ENCODE results near the gene SLC15A1. TPM values are rescaled to one million over a fixed set of nuclear protein-coding genes. Genes with fewer than 3 reads are reported as not detected.

Gene SLC15A1
- polyA plus RNA-seq, 1 donor from 2014 or later, result not detected

GRCh38 chr13:98791611-98792010, 39.1 kb upstream of the SLC15A1 start:
- no peaks in the 10 kb centered on the region for H3K36me3 ChIP-seq (ENCODE audit: insufficient read depth, low read length)
- H3K79me2 ChIP-seq (replicated peaks; ENCODE audit: insufficient read depth, low read length), result no peaks in the 10 kb centered on the region
- H4K20me1 ChIP-seq (ENCODE audit: insufficient read depth), result no peaks in the 10 kb centered on the region
- H3K27me3 ChIP-seq (ENCODE audit: insufficient read depth, low read depth, low read length), result no peaks in the 10 kb centered on the region
- H3K9me2 ChIP-seq (ENCODE audit: insufficient read depth, low read length), result no peaks in the 10 kb centered on the region
- H3K9ac ChIP-seq (ENCODE audit: low read length), result no peak overlapping the region
- no peak overlapping the region for H2AFZ ChIP-seq (ENCODE audit: low read depth, low read length)
- H3K4me3 ChIP-seq (ENCODE audit: low read length), result no peak overlapping the region
- no peak for TF ChIP-seq SMC3 (conservative IDR thresholded peaks at IDR 0.05; ENCODE audit: poor library complexity)
- no peak for TF ChIP-seq EZH2 (IDR thresholded peaks at IDR 0.05; ENCODE audit: borderline replicate concordance, insufficient read depth, low read length, poor library complexity, severe bottlenecking)
- no peak for TF ChIP-seq CTCF (IDR thresholded peaks at IDR 0.05; ENCODE audit: poor library complexity, severe bottlenecking)
- TF ChIP-seq EP300 (conservative IDR thresholded peaks at IDR 0.05; ENCODE audit: poor library complexity, severe bottlenecking), result no peak
- TF ChIP-seq POLR2AphosphoS5 (IDR thresholded peaks at IDR 0.05), result no peak
- no peak for TF ChIP-seq MXI1 (conservative IDR thresholded peaks at IDR 0.05; ENCODE audit: poor library complexity, severe bottlenecking)
- no peak for TF ChIP-seq TAF1 (IDR thresholded peaks at IDR 0.05; ENCODE audit: low read depth)
- no peak for TF ChIP-seq RAD21 (conservative IDR thresholded peaks at IDR 0.05)
- TF ChIP-seq REST (IDR thresholded peaks at IDR 0.05; ENCODE audit: borderline replicate concordance), result no peak
- H3K4me2 ChIP-seq (ENCODE audit: low read length), result no peak overlapping the region
- H3K9me3 ChIP-seq (ENCODE audit: low read length), result no peaks in the 10 kb centered on the region
- H3K27ac ChIP-seq (ENCODE audit: low read length), result no peak overlapping the region
- H3F3A ChIP-seq (ENCODE audit: insufficient read depth, low read length, poor library complexity, severe bottlenecking), result no peaks in the 10 kb centered on the region

GRCh38 chr13:98787996-98788395, 35.5 kb upstream of the SLC15A1 start:
- H2AFZ ChIP-seq (ENCODE audit: low read depth, low read length), result no peak overlapping the region
- H3K4me3 ChIP-seq (ENCODE audit: low read length), result no peak overlapping the region
- H3F3A ChIP-seq (ENCODE audit: insufficient read depth, low read length, poor library complexity, severe bottlenecking), result no peaks in the 10 kb centered on the region
- H3K79me2 ChIP-seq (replicated peaks; ENCODE audit: insufficient read depth, low read length), result no peaks in the 10 kb centered on the region
- H3K36me3 ChIP-seq (ENCODE audit: insufficient read depth, low read length), result no peaks in the 10 kb centered on the region
- no peaks in the 10 kb centered on the region for H3K27me3 ChIP-seq (ENCODE audit: insufficient read depth, low read depth, low read length)
- H4K20me1 ChIP-seq (ENCODE audit: insufficient read depth), result no peaks in the 10 kb centered on the region
- TF ChIP-seq TAF1 (IDR thresholded peaks at IDR 0.05; ENCODE audit: low read depth) (no peak), RAD21 (conservative IDR thresholded peaks at IDR 0.05) (no peak), MXI1 (conservative IDR thresholded peaks at IDR 0.05; ENCODE audit: poor library complexity, severe bottlenecking) (no peak), CTCF (IDR thresholded peaks at IDR 0.05; ENCODE audit: poor library complexity, severe bottlenecking) (no peak), SMC3 (conservative IDR thresholded peaks at IDR 0.05; ENCODE audit: poor library complexity) (no peak), EP300 (conservative IDR thresholded peaks at IDR 0.05; ENCODE audit: poor library complexity, severe bottlenecking) (no peak), EZH2 (IDR thresholded peaks at IDR 0.05; ENCODE audit: borderline replicate concordance, insufficient read depth, low read length, poor library complexity, severe bottlenecking) (no peak), POLR2AphosphoS5 (IDR thresholded peaks at IDR 0.05) (no peak)
- H3K27ac ChIP-seq (ENCODE audit: low read length), result no peak overlapping the region
- no peaks in the 10 kb centered on the region for H3K9me2 ChIP-seq (ENCODE audit: insufficient read depth, low read length)
- no peak overlapping the region for H3K9ac ChIP-seq (ENCODE audit: low read length)
- no peaks in the 10 kb centered on the region for H3K9me3 ChIP-seq (ENCODE audit: low read length)
- H3K4me2 ChIP-seq (ENCODE audit: low read length), result no peak overlapping the region

Measured in neural cell (in vitro differentiated cells).